Ishikawa (cell line): ENCODE measurements around the gene BFAR.

Source experiments
- CEBPB ChIP-seq: IDR thresholded peaks from 2 replicates; pipeline ENCODE4 v1.6.1; 2012
- CREB1 ChIP-seq: IDR thresholded peaks from 2 replicates; pipeline ENCODE4 v1.6.1; 2012; ENCODE audit warnings: low read depth
- EGR1 ChIP-seq: IDR thresholded peaks from 2 replicates; pipeline ENCODE4 v1.6.1; 2012
- EP300 ChIP-seq: IDR thresholded peaks from 2 replicates; pipeline ENCODE4 v1.6.1; 2012; ENCODE audit warnings: borderline replicate concordance
- FOXM1 ChIP-seq: IDR thresholded peaks from 2 replicates; pipeline ENCODE4 v1.6.1; 2012; ENCODE audit warnings: low read depth, borderline replicate concordance
- MAX ChIP-seq: IDR thresholded peaks from 2 replicates; pipeline ENCODE4 v1.6.1; 2012
- NFIC ChIP-seq: IDR thresholded peaks from 2 replicates; pipeline ENCODE4 v1.6.1; 2012
- RAD21 ChIP-seq: IDR thresholded peaks from 2 replicates; pipeline ENCODE4 v1.6.1; 2012; ENCODE audit warnings: low read depth
- TAF1 ChIP-seq: IDR thresholded peaks from 2 replicates; pipeline ENCODE4 v1.6.1; 2012; ENCODE audit warnings: low read depth, mild to moderate bottlenecking
- TCF12 ChIP-seq: IDR thresholded peaks from 2 replicates; pipeline ENCODE4 v1.6.1; 2012; ENCODE audit warnings: low read depth
- TEAD4 ChIP-seq: IDR thresholded peaks from 2 replicates; pipeline ENCODE4 v1.6.1; 2012
- YY1 ChIP-seq: IDR thresholded peaks from 2 replicates; pipeline ENCODE4 v1.6.1; 2012; ENCODE audit warnings: low read depth
- ZBTB7A ChIP-seq: IDR thresholded peaks from 2 replicates; pipeline ENCODE4 v1.6.1; 2012; ENCODE audit warnings: low read depth
- TF ChIP-seq, protein P1 (sequence below): IDR thresholded peaks from 2 replicates; pipeline ENCODE4 v1.6.1; 2012; ENCODE audit warnings: low read depth, mild to moderate bottlenecking
- TF ChIP-seq, protein P2 (sequence below): IDR thresholded peaks from 2 replicates; pipeline ENCODE4 v1.6.1; 2012

BFAR gene

DNA sequence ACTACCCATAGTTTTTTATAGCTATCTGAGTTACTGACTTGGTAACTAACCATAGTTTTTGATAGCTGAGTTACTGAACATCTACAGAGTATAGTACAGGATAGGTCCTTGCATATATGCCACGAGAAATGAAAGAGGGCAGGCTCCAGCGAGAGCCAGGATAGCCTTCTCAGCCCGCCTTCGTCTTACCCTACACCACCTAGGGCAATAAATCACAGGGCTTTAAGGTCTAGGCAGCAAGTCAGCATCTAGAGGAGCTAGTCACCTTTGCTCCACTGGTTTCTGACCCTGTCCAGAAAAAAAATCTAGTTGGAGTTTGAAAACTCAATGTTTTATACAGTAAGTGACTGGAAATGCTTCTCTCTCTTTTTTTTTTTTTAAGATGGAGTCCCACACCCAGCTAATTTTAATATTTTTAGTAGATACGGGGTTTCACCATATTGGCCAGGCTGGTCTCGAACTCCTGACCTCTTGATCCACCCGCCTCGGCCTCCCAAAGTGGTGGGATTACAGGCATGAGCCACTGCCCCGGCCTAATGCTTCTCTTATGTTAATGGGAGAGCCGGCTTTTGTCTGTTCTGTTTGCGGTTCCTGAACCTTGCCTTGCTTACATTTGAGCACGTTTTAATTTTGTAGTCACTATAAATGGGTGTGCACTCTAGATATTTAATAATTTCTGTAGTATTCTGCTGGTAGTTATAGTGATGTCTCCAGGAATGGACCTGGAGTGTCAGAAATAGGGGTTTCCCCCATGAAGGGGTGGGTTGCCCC is 2.8 kb downstream of the BFAR start:
- no peak for TF ChIP-seq EP300
- no peak for TF ChIP-seq TAF1
- TF ChIP-seq TCF12: no peak
- TF ChIP-seq MAX: no peak
- TF ChIP-seq RAD21: no peak

- TF ChIP-seq TCF12: no peak
Observed at GRCh38 chr16:14640538-14640937, 7.8 kb downstream of the BFAR start.

GRCh38 chr16:14641206-14641605 is 8.5 kb downstream of the BFAR start:
- no peak for TF ChIP-seq RAD21
- TF ChIP-seq, protein P1, sequence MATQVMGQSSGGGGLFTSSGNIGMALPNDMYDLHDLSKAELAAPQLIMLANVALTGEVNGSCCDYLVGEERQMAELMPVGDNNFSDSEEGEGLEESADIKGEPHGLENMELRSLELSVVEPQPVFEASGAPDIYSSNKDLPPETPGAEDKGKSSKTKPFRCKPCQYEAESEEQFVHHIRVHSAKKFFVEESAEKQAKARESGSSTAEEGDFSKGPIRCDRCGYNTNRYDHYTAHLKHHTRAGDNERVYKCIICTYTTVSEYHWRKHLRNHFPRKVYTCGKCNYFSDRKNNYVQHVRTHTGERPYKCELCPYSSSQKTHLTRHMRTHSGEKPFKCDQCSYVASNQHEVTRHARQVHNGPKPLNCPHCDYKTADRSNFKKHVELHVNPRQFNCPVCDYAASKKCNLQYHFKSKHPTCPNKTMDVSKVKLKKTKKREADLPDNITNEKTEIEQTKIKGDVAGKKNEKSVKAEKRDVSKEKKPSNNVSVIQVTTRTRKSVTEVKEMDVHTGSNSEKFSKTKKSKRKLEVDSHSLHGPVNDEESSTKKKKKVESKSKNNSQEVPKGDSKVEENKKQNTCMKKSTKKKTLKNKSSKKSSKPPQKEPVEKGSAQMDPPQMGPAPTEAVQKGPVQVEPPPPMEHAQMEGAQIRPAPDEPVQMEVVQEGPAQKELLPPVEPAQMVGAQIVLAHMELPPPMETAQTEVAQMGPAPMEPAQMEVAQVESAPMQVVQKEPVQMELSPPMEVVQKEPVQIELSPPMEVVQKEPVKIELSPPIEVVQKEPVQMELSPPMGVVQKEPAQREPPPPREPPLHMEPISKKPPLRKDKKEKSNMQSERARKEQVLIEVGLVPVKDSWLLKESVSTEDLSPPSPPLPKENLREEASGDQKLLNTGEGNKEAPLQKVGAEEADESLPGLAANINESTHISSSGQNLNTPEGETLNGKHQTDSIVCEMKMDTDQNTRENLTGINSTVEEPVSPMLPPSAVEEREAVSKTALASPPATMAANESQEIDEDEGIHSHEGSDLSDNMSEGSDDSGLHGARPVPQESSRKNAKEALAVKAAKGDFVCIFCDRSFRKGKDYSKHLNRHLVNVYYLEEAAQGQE: no peak
- TF ChIP-seq YY1: no peak
- TF ChIP-seq TEAD4: no peak
- no peak for TF ChIP-seq NFIC
- TF ChIP-seq CREB1: no peak
- no peak for TF ChIP-seq EGR1
- TF ChIP-seq EP300: no peak
- TF ChIP-seq, protein P2, sequence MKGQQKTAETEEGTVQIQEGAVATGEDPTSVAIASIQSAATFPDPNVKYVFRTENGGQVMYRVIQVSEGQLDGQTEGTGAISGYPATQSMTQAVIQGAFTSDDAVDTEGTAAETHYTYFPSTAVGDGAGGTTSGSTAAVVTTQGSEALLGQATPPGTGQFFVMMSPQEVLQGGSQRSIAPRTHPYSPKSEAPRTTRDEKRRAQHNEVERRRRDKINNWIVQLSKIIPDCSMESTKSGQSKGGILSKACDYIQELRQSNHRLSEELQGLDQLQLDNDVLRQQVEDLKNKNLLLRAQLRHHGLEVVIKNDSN: no peak
- no peak for TF ChIP-seq CEBPB
- no peak for TF ChIP-seq TAF1
- no peak for TF ChIP-seq TCF12

DNA sequence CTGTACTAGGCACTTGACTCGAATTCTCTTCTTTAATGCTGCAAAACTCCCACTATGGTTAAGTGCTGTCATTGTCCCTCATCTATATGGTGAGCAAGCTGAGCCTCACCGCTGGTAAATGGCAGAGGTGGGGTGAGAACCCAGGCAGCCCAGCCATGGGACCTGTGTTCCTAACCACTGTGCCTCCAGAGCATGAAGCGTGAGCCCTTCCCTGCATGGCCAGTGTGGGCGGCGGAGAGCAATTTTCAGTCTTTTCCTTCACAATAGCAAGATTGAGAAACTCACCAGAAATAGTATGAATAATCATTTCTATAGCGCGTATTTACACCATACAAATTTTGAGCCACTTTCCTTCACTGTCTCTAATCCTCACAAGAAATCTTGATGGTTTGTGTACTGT is 9.2 kb downstream of the BFAR start:
- no peak for TF ChIP-seq EGR1
- TF ChIP-seq EP300: no peak
- TF ChIP-seq NFIC: no peak
- no peak for TF ChIP-seq TAF1

GRCh38 chr16:14649816-14650215 is 17.1 kb downstream of the BFAR start:
- TF ChIP-seq RAD21: no peak
- TF ChIP-seq EP300: no peak
- no peak for TF ChIP-seq TAF1
- TF ChIP-seq YY1: no peak
- TF ChIP-seq NFIC: no peak
- no peak for TF ChIP-seq CEBPB
- TF ChIP-seq MAX: no peak
- no peak for TF ChIP-seq TEAD4
- no peak for TF ChIP-seq TCF12
- TF ChIP-seq ZBTB7A: no peak
- TF ChIP-seq EGR1: no peak
- TF ChIP-seq, protein P1: no peak
- TF ChIP-seq, protein P2: no peak

GRCh38 chr16:14650629-14651028 is 17.9 kb downstream of the BFAR start:
- TF ChIP-seq NFIC (no peak), MAX (no peak), ZBTB7A (no peak), CREB1 (no peak), TCF12 (no peak), EGR1 (no peak), CEBPB (no peak), EP300 (no peak)

DNA sequence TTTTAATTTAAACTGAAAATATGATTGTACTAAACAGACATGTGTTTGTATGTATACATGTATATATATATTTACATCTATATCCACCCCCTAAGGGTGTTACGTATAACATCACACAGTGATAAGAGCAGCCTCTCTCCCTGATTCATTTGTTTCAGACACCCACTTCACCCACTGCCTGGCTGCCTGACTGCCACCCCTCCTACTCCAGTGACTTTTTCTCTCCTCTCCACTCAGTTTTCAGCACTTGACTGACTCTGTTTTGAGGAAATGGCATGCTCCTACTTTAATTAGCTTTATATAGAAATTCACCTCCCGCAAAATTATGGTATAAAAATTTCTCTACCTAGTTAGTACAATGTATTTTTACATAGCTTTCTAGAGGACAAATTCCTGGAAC is 20.0 kb downstream of the BFAR start:
- TF ChIP-seq NFIC (no peak), EGR1 (no peak), MAX (no peak), CEBPB (no peak), TEAD4 (no peak), ZBTB7A (no peak), CREB1 (no peak), FOXM1 (no peak), RAD21 (no peak), EP300 (no peak), TAF1 (no peak), TCF12 (no peak), YY1 (no peak)
- TF ChIP-seq, protein P2: no peak
- TF ChIP-seq, protein P1: no peak
